ELR (cell line): ENCODE data around the gene STIL.
"Not testable (repeated sequence)": the region's sequence is repeated elsewhere in the genome, so short reads cannot be mapped to it uniquely, and the experiment has no call there.

Experiments
- DNase-seq: peaks from one replicate; pipeline ENCODE4 v3.0.0-alpha.2; 2015; ENCODE audit warnings: low read depth

STIL gene

GRCh38 chr1:47319968-47320367 lies 6.0 kb upstream of the STIL start:
- DNase-seq = not testable (repeated sequence)

- DNase-seq = peak; percentile 80
Measured at GRCh38 chr1:47317841-47318240, 3.9 kb upstream of the STIL start.

DNA sequence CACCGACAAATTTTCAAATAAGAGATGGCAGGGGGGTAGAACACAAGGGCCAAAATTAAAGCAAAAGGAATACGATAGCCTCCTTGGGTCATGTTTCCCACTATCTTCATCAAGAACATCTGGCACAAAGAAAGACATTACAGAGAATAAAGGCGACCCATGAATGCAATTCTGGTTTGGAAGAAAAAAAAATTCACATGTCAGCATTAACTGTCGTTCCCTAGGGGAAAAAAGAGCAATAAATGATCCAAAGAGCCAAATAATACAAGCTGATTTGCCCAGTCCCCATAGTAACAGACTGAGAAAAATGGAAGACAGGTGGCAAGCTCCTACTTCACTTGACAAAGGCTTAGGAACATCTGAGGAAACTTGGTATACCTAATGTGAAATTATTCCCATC lies 4.5 kb downstream of the STIL start:
- DNase-seq = no peak

- DNase-seq = no peak
Measured at GRCh38 chr1:47302472-47302871, 11.5 kb downstream of the STIL start.

GRCh38 chr1:47298025-47298699 lies 15.8 kb downstream of the STIL start:
- no peak for DNase-seq

GRCh38 chr1:47295579-47295978 lies 18.4 kb downstream of the STIL start:
- DNase-seq = no peak

DNA sequence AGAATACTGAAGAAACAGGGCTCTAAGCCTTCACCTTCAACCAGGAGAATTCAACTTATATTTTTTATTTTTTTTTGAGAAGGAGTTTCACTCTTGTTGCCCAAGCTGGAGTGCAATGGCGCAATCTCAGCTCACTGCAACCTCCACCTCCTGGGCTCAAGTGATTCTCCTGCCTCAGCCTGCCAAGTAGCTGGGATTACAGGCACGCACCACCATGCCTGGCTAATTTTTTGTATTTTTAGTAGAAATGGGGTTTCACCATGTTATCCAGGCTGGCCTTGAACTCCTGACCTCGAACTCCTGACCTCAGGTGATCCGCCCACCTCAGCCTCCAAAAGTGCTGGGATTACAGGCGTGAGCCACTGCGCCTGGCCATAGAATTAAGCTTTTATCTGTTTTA lies 19.1 kb downstream of the STIL start:
- not testable (repeated sequence) for DNase-seq

DNA sequence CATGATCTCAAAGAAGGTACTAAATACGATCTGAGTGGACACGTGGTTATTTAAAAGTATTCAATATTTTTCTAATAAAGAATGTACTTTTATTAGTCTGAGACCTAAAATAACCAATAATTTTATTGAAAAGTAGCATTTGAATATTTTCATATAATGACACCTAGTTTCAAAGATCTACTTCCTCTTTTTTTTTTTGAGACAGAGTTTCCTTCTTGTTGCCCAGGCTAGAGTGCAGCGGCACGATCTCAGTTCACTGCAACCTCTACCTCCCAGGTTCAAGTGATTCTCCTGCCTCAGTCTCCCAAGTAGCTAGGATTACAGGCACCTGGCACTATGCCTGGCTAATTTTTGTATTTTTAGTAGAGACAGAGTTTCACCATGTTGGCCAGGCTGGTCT lies 25.8 kb downstream of the STIL start:
- DNase-seq = not testable (repeated sequence)

DNA sequence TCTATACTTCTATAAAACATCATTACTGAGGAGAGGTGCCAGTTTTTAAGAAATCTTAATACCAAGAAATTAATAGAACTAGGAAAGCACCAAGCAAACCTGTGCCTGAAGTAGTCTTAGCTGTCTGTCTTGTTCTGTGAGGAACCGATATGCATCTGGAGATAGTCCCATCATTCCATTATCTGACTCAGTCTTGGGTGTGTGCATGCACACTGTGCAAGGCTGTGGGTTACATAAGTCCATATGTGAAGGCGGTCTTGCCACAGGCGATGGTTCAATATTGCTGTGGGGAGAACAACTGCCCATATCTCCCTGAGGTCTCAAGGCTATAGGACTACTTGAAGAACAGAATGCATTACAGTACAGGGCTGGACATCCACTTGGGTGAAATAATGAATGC lies 33.8 kb downstream of the STIL start:
- peak; percentile 30 for DNase-seq

DNA sequence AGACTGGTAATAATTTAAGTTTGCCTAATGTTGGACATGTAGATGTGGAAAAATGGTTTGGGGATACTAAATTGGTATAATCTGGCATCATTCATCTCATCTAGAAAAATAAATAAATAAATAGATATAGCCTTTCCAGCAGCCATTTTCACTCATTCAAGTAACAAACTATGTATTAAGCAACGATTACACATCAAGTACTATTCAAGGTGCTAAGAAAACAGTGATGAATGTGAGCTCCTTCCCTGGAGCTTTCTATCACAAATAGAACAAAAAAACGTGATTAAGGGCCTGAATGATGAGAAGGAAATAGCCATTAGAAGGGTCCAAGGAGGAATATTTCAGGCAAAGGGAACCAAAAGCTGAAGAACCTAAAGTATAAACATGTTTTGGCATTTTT lies 37.1 kb downstream of the STIL start:
- DNase-seq = no peak

DNA sequence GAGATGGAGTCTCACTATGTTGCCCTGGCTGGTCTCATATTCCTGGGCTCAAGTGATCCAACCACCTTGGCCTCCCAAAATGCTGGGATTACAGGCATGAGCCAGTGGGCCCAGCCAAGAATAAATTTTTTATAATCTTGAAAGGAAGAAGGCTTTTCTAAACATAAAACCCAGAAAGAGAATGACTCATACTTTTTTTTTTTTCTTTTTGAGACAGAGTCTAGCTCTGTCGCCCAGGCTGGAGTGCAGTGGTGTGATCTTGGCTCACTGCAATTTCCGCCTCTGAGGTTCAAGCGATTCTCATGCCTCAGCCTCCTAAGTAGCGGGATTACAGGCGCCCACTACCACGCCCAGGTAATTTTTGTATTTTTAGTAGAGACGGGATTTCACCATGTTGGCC lies 38.1 kb downstream of the STIL start:
- DNase-seq = peak; percentile 46

- not testable (repeated sequence) for DNase-seq
Measured at GRCh38 chr1:47265529-47265928, 48.4 kb downstream of the STIL start.

GRCh38 chr1:47262787-47263413 lies 51.0 kb downstream of the STIL start:
- peak; percentile 59 for DNase-seq

GRCh38 chr1:47257224-47257623 lies 56.7 kb downstream of the STIL start:
- DNase-seq = no peak

- DNase-seq = no peak
Measured at GRCh38 chr1:47252795-47253194, 61.2 kb downstream of the STIL start.

- DNase-seq = no peak
Measured at GRCh38 chr1:47252369-47252768, 61.6 kb downstream of the STIL start.

DNA sequence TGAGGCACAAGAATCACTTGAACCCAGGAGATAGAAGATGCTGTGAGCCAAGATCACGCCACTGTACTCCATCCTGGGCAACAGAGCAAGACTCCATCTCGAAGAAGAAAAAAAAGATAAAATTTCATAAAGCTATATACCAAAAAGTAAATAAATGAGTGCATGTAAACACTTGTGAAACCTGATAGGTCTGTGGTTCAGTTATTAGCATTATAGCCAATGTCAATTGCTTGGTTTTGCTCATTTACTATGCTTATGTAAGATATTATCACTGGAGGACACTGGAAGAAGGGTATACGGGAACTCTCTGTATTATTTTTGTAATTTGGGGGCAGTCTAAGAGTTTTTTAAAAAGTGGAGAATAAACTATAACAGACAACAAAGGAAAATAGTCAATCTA lies 64.2 kb downstream of the STIL start:
- DNase-seq = no peak

GRCh38 chr1:47244339-47244862 lies 69.5 kb downstream of the STIL start:
- DNase-seq = no peak

GRCh38 chr1:47243910-47244309 lies 70.0 kb downstream of the STIL start:
- no peak for DNase-seq

DNA sequence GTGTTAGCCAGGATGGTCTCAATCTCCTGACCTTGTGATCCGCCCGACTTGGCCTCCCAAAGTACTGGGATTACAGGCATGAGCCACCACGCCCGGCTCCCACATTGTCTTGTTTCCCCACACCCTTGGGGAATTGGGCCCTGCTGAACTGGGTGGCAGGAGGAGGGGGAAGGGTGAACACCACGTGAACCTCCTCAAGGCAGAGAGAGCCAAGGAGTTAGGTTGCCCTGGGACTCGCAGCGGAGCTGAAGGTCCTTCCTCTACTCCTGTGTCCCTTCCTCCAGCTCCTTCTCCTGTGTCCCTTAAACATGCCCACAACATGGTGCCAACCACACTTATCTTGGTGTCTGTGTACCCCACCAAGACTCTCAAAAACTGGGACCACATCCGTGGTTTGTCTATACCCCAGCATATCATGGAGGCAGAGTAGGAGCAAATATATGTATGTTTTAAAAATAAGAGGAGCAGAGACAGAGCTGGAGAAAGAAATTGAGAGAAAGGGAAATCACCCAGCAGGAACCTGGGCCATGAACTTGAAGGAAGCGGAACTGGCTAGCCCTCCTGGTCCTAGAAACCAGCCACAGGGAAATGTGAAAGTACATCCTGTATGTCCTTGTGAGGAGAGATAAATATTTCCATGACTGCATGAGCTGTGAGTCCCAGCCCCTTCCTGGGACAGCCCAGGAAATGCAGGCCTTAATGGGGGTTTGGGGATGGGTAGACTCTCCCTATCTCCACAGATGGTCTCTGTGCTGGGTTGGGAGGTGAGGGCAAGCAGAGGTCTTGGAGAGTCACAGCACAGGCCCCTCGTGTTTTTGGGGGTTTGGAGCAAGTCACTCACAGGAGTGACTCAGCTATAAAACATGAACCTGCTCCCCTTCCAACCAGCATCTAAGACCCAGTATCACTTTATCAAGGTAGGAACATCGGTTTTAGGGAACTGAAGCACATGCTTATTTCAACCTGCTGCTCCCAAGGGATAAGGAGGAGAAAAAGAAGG lies 72.5 kb downstream of the STIL start:
- DNase-seq = no peak

GRCh38 chr1:47238935-47239592 lies 74.9 kb downstream of the STIL start:
- no peak for DNase-seq

- DNase-seq = no peak
Measured at GRCh38 chr1:47235806-47236205, 78.1 kb downstream of the STIL start.
